Activated T-helper 9 cell treated with anti-CD3 and anti-CD28 coated beads, Interleukin-2, amount 50 U/mL, for 16 hours (primary cell): ENCODE results near the gene PLEKHA7.
A peak's percentile ranks its signal among the peaks of the same experiment; 100 is the strongest.

Experiments used
- DNase-seq: peaks from one replicate; pipeline ENCODE4 v3.0.0-alpha.2; 2020; ENCODE audit warnings: low read depth

PLEKHA7 gene

GRCh38 chr11:16787035-16787742 lies 227.0 kb downstream of the PLEKHA7 start:
- DNase-seq = no peak

- DNase-seq = no peak
Observed at GRCh38 chr11:16786131-16786530, 228.1 kb downstream of the PLEKHA7 start.

GRCh38 chr11:16785520-16786128 lies 228.6 kb downstream of the PLEKHA7 start:
- DNase-seq = peak; percentile 24

GRCh38 chr11:16784666-16785065 lies 229.5 kb downstream of the PLEKHA7 start:
- DNase-seq = no peak

GRCh38 chr11:16784097-16784496 lies 230.1 kb downstream of the PLEKHA7 start:
- no peak for DNase-seq

GRCh38 chr11:16783321-16783801 lies 230.9 kb downstream of the PLEKHA7 start:
- no peak for DNase-seq

- DNase-seq = no peak
Observed at GRCh38 chr11:16781936-16782919, 232.0 kb downstream of the PLEKHA7 start.

- no peak for DNase-seq
Observed at GRCh38 chr11:16780698-16781550, 233.3 kb downstream of the PLEKHA7 start.

GRCh38 chr11:16780146-16780545 lies 234.1 kb downstream of the PLEKHA7 start:
- DNase-seq = no peak

- DNase-seq = no peak
Observed at GRCh38 chr11:16779436-16779835, 234.8 kb downstream of the PLEKHA7 start.

- no peak for DNase-seq
Observed at GRCh38 chr11:16778876-16779275, 235.3 kb downstream of the PLEKHA7 start.

- DNase-seq = no peak
Observed at GRCh38 chr11:16778286-16778685, 235.9 kb downstream of the PLEKHA7 start.

GRCh38 chr11:16777613-16777975 lies 236.6 kb downstream of the PLEKHA7 start:
- DNase-seq = no peak

GRCh38 chr11:16776711-16777612 lies 237.3 kb downstream of the PLEKHA7 start:
- no peak for DNase-seq

- no peak for DNase-seq
Observed at GRCh38 chr11:16775614-16776283, 238.5 kb downstream of the PLEKHA7 start.

- no peak for DNase-seq
Observed at GRCh38 chr11:16774936-16775613, 239.1 kb downstream of the PLEKHA7 start.

GRCh38 chr11:16773981-16774935 lies 240.0 kb downstream of the PLEKHA7 start:
- DNase-seq = no peak

GRCh38 chr11:16772141-16772512 lies 242.1 kb downstream of the PLEKHA7 start:
- DNase-seq = no peak
